ENCODE measurements around the gene GPR162.

GPR162 gene

DNA sequence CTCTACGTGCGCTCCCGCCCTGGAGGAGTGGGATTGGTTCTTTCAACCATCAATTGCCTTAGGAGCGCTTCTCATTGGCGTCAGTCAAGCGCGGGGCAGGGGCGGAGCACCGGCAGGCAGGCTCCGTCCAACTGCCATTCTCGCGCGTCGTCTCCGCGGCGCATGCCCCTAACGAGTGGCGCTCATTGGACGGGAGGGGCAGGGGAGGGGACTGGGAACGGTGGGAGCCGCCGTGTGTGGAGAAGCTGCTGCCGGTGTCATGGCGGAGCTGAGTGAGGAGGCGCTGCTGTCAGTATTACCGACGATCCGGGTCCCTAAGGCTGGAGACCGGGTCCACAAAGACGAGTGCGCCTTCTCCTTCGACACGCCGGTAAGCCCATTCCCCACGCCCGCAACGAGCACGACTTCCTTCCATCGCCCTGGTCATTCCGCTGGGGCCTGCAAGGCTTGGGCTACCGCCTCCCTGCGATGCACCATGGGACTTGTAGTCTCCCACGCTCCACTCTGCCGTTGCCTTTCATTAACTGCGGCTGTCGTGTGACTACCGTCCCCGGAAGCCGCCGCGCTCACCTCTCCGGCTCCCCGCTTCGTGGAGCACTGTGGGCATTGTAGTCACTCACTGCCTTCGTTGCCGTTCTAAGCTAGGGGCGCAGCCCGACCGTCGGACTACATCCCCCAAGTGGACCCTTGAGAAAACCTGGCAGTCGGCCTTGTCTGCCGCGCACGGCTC is 30.5 kb downstream of the GPR162 start, which contains the start of gene USP5:
Gene USP5, plus strand, starts transcription at position 230 of the 730 bp plus-strand sequence. Its CDS starts 30 bp downstream, at position 260.
- 0 out of 2 replicates have a peak, but pooled peaks have one; percentile 19 for TF ChIP-seq TEAD4 (IDR thresholded peaks at IDR 0.05)
- no peak; the same call in 1 of the 2 replicates for TF ChIP-seq EP300 (IDR thresholded peaks at IDR 0.05; ENCODE audit: borderline replicate concordance)
- TF ChIP-seq EGR1 (IDR thresholded peaks at IDR 0.05), result peak; percentile 50; the same call in 1 of the 2 replicates
- TF ChIP-seq NFIC (IDR thresholded peaks at IDR 0.05), result peak; percentile 100
- TF ChIP-seq TAF1 (IDR thresholded peaks at IDR 0.05; ENCODE audit: low read depth), result no peak; the same call in none of the 2 replicates
- no peak for TF ChIP-seq ZBTB7A (IDR thresholded peaks at IDR 0.05; ENCODE audit: low read depth)
- TF ChIP-seq CEBPB (IDR thresholded peaks at IDR 0.05), result no peak
- TF ChIP-seq, protein P1, sequence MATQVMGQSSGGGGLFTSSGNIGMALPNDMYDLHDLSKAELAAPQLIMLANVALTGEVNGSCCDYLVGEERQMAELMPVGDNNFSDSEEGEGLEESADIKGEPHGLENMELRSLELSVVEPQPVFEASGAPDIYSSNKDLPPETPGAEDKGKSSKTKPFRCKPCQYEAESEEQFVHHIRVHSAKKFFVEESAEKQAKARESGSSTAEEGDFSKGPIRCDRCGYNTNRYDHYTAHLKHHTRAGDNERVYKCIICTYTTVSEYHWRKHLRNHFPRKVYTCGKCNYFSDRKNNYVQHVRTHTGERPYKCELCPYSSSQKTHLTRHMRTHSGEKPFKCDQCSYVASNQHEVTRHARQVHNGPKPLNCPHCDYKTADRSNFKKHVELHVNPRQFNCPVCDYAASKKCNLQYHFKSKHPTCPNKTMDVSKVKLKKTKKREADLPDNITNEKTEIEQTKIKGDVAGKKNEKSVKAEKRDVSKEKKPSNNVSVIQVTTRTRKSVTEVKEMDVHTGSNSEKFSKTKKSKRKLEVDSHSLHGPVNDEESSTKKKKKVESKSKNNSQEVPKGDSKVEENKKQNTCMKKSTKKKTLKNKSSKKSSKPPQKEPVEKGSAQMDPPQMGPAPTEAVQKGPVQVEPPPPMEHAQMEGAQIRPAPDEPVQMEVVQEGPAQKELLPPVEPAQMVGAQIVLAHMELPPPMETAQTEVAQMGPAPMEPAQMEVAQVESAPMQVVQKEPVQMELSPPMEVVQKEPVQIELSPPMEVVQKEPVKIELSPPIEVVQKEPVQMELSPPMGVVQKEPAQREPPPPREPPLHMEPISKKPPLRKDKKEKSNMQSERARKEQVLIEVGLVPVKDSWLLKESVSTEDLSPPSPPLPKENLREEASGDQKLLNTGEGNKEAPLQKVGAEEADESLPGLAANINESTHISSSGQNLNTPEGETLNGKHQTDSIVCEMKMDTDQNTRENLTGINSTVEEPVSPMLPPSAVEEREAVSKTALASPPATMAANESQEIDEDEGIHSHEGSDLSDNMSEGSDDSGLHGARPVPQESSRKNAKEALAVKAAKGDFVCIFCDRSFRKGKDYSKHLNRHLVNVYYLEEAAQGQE (IDR thresholded peaks at IDR 0.05; ENCODE audit: low read depth), result no peak
- TF ChIP-seq TCF12 (IDR thresholded peaks at IDR 0.05; ENCODE audit: low read depth), result peak; percentile 89
- peak; percentile 90 for TF ChIP-seq YY1 (IDR thresholded peaks at IDR 0.05; ENCODE audit: low read depth)
- peak; percentile 84 for TF ChIP-seq CREB1 (IDR thresholded peaks at IDR 0.05; ENCODE audit: low read depth)
- TF ChIP-seq, protein P2, sequence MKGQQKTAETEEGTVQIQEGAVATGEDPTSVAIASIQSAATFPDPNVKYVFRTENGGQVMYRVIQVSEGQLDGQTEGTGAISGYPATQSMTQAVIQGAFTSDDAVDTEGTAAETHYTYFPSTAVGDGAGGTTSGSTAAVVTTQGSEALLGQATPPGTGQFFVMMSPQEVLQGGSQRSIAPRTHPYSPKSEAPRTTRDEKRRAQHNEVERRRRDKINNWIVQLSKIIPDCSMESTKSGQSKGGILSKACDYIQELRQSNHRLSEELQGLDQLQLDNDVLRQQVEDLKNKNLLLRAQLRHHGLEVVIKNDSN (IDR thresholded peaks at IDR 0.05), result peak; percentile 70
- TF ChIP-seq, protein P3, sequence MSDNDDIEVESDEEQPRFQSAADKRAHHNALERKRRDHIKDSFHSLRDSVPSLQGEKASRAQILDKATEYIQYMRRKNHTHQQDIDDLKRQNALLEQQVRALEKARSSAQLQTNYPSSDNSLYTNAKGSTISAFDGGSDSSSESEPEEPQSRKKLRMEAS (IDR thresholded peaks at IDR 0.05), result peak; percentile 70
- TF ChIP-seq FOXM1 (IDR thresholded peaks at IDR 0.05; ENCODE audit: borderline replicate concordance, low read depth), result no peak
- no peak for TF ChIP-seq RAD21 (IDR thresholded peaks at IDR 0.05; ENCODE audit: low read depth)

DNA sequence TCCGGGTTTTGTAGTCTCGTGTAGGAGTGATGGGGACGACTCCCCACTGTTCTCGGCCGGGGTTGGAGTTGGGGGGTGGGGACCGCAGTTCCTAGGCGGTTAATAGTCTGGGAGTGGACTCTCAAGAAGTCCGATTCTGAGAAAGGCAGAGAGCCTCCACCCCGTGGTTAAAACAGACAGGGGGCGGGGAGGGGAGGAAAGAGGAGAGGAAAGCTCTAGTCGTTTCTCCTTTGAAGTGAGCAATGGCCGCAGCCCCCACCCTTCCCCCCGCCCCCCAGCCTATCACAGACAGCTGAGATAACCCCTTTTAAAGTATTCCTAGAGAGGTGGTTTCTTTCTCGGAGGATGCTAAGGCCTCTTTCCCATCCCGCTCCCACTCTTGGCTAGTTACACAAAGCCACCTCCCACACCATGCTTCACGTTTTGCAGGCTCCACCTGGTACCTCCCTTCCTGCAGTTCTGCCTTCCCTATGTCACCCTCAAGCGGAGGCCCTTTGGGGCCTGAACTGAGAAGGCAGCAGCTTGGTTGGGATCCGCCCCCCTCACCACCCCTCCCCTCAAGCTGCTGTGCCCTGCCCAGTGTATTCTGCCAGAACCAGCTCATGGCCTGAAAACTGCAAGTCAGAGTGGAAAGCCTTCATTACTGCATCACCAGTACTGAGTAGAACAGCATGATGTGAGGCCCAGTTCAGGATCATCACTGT is 31.2 kb downstream of the GPR162 start:
- TF ChIP-seq RAD21 (IDR thresholded peaks at IDR 0.05; ENCODE audit: low read depth) (no peak), EP300 (IDR thresholded peaks at IDR 0.05; ENCODE audit: borderline replicate concordance) (no peak), NFIC (IDR thresholded peaks at IDR 0.05) (no peak), CREB1 (IDR thresholded peaks at IDR 0.05; ENCODE audit: low read depth) (no peak), CEBPB (IDR thresholded peaks at IDR 0.05) (no peak)
- TF ChIP-seq, protein P3 (IDR thresholded peaks at IDR 0.05), result no peak
- TF ChIP-seq, protein P2 (IDR thresholded peaks at IDR 0.05), result no peak
- TF ChIP-seq, protein P1 (IDR thresholded peaks at IDR 0.05; ENCODE audit: low read depth), result no peak

DNA sequence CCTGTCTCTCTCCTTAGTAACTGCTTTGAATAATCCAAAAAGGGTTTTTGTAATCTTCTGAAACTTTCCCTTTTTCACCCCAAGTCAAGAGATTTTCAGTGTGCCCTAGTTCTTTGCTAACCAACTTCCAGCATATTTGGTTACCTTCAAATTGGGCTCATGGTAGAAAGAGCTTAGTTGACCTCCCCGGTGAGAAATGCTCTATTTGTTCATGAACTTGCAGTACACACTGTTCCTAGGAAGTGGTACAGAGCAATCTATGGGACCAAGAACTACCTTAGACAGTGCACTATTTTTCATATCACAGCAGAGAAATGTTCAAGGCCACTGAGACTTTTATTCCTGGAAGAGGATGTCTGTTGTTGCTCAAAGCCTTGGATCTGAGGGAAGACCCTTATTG is 32.0 kb downstream of the GPR162 start:
- TF ChIP-seq FOXM1 (IDR thresholded peaks at IDR 0.05; ENCODE audit: borderline replicate concordance, low read depth) (no peak), TEAD4 (IDR thresholded peaks at IDR 0.05) (no peak), RAD21 (IDR thresholded peaks at IDR 0.05; ENCODE audit: low read depth) (no peak), ZBTB7A (IDR thresholded peaks at IDR 0.05; ENCODE audit: low read depth) (no peak), NFIC (IDR thresholded peaks at IDR 0.05) (no peak), EGR1 (IDR thresholded peaks at IDR 0.05) (no peak)
- TF ChIP-seq, protein P1 (IDR thresholded peaks at IDR 0.05; ENCODE audit: low read depth), result no peak
- TF ChIP-seq, protein P3 (IDR thresholded peaks at IDR 0.05), result no peak
